Measurements from ENCODE around the gene GBF1.

GBF1 gene

GRCh38 chr10:102400598-102401341, 155.4 kb downstream of the GBF1 start:
- H3K27ac ChIP-seq (ENCODE audit: low read length) = no peak overlapping the region
- no peak overlapping the region for H3K4me3 ChIP-seq (ENCODE audit: low read length)
- H3K4me1 ChIP-seq (ENCODE audit: control insufficient read depth, low read depth, low read length) = no peaks in the 10 kb centered on the region
- H3K9ac ChIP-seq (ENCODE audit: low read length) = no peak overlapping the region
- H3K36me3 ChIP-seq (ENCODE audit: control insufficient read depth, low read depth, low read length) = peaks cover 23% of the 10 kb centered on the region
- H3K9me3 ChIP-seq (ENCODE audit: control insufficient read depth, low read depth, low read length) = no peaks in the 10 kb centered on the region
- H3K27me3 ChIP-seq (ENCODE audit: control insufficient read depth, insufficient read depth, low read length) = no peaks in the 10 kb centered on the region

DNA sequence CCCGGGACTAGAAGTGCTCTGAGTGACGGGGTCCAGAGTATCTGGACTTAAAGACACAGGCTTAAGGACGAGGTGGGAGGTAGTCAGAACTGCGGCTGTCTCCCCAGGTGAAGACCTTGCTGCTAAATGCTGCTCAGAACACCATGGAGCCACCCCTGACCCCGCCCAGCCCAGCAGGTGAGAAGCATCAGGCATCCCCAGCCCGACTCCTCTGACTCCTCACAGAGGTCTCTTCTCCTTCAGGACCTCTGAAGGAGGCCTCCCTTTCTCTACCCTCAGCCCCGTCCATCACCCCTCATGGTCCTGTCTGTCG, 156.0 kb downstream of the GBF1 start:
- H3K4me1 ChIP-seq (ENCODE audit: control insufficient read depth, low read depth, low read length) = no peaks in the 10 kb centered on the region
- H3K9ac ChIP-seq (ENCODE audit: low read length) = no peak overlapping the region
- H3K27me3 ChIP-seq (ENCODE audit: control insufficient read depth, insufficient read depth, low read length) = no peaks in the 10 kb centered on the region
- no peak overlapping the region for H3K4me3 ChIP-seq (ENCODE audit: low read length)
- H3K36me3 ChIP-seq (ENCODE audit: control insufficient read depth, low read depth, low read length) = peaks cover 23% of the 10 kb centered on the region
- H3K9me3 ChIP-seq (ENCODE audit: control insufficient read depth, low read depth, low read length) = no peaks in the 10 kb centered on the region
- no peak overlapping the region for H3K27ac ChIP-seq (ENCODE audit: low read length)

- Histone ChIP-seq H3K4me3 (ENCODE audit: low read length) (no peak overlapping the region), H3K27ac (ENCODE audit: low read length) (no peak overlapping the region), H3K4me1 (ENCODE audit: control insufficient read depth, low read depth, low read length) (no peaks in the 10 kb centered on the region), H3K9ac (ENCODE audit: low read length) (no peak overlapping the region), H3K27me3 (ENCODE audit: control insufficient read depth, insufficient read depth, low read length) (peaks cover 5% of the 10 kb centered on the region), H3K9me3 (ENCODE audit: control insufficient read depth, low read depth, low read length) (no peaks in the 10 kb centered on the region), H3K36me3 (ENCODE audit: control insufficient read depth, low read depth, low read length) (peaks cover 23% of the 10 kb centered on the region)
Measured at GRCh38 chr10:102401735-102402511, 156.6 kb downstream of the GBF1 start.

DNA sequence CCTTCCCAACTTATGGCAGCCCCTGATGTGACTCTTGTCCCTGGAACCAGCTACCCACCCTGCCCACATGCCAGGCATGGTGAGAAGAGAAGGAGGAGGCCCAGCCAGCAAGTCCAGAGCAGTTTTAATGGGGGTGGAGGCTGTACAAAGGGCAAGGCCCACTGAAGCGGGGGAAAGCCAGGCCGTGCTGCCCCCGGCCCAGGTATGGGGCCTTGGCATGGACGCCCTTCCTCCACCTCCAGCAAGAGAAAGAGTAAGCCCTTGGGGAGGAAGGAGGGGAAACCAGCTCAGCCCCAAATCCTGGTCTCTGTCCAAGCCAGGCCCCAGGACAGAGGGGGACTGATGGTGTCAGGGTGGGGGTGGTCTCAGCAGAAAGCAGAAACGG, 157.2 kb downstream of the GBF1 start:
- peaks cover 11% of the 10 kb centered on the region for H3K27me3 ChIP-seq (ENCODE audit: control insufficient read depth, insufficient read depth, low read length)
- no peaks in the 10 kb centered on the region for H3K9me3 ChIP-seq (ENCODE audit: control insufficient read depth, low read depth, low read length)
- no peak overlapping the region for H3K9ac ChIP-seq (ENCODE audit: low read length)
- H3K4me1 ChIP-seq (ENCODE audit: control insufficient read depth, low read depth, low read length) = no peaks in the 10 kb centered on the region
- H3K36me3 ChIP-seq (ENCODE audit: control insufficient read depth, low read depth, low read length) = peaks cover 23% of the 10 kb centered on the region
- H3K4me3 ChIP-seq (ENCODE audit: low read length) = no peak overlapping the region
- no peak overlapping the region for H3K27ac ChIP-seq (ENCODE audit: low read length)

DNA sequence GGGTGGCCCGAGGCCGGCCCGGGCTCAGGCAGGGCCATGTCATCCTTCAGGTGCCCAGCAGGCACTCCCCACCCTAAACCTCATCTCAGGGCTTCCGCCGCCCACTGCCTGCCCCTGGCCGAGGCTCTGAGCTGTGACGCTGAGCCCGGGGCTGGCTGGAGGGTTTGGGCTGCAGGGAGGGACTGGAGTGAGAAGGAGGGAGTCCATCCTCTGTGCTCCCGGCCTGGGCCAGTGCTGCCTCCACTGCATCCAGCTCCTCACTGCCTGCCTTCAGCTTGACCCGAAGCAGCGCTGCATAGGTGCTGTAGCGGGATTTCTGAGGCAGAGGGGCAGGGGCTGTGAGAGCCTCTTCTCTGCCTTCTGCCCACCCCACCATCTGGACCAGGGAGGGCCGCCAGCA, 157.8 kb downstream of the GBF1 start:
- Histone ChIP-seq H3K9me3 (ENCODE audit: control insufficient read depth, low read depth, low read length) (no peaks in the 10 kb centered on the region), H3K4me3 (ENCODE audit: low read length) (no peak overlapping the region), H3K27ac (ENCODE audit: low read length) (no peak overlapping the region), H3K36me3 (ENCODE audit: control insufficient read depth, low read depth, low read length) (peaks cover 21% of the 10 kb centered on the region), H3K27me3 (ENCODE audit: control insufficient read depth, insufficient read depth, low read length) (peaks cover 17% of the 10 kb centered on the region), H3K4me1 (ENCODE audit: control insufficient read depth, low read depth, low read length) (no peaks in the 10 kb centered on the region), H3K9ac (ENCODE audit: low read length) (no peak overlapping the region)

DNA sequence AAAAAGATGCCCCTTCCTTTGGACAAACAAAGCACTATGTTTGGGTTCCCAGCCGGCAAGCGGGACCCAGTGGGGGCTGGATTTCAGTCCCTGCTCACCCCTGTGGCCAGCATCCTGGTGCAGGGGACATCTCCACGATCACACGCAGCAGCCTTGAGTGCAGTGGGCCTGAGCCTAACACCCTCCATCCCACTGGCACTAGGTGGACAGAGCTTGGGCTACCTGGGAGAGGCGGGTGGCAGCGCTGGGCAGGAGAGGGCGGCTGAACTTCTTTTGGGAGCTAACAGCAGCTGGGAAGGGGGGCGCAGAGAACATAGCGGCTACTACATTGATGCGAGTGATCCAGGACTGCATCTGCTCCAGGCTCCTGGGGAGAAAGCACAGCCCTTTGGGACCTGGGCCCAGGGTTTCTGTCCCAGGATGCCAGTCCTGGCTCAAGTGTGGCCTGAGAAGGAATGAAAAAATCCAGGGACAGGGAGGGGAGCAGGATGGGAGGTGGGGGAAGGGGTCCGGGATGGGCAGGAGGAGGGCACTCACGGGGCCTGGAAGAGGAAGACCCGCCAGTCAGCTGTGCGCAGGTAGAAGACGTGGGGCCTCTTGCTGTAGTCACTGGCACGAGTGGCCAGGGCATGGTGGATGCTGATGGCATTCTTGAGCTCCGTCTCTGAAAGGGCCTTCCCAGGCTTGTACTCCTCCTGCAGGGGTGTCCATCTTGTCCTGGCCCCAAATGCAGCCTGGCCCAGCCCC, 159.2 kb downstream of the GBF1 start:
- Histone ChIP-seq H3K9me3 (ENCODE audit: control insufficient read depth, low read depth, low read length) (no peaks in the 10 kb centered on the region), H3K4me3 (ENCODE audit: low read length) (no peak overlapping the region), H3K36me3 (ENCODE audit: control insufficient read depth, low read depth, low read length) (peaks cover 16% of the 10 kb centered on the region), H3K9ac (ENCODE audit: low read length) (no peak overlapping the region), H3K27me3 (ENCODE audit: control insufficient read depth, insufficient read depth, low read length) (peaks cover 30% of the 10 kb centered on the region), H3K4me1 (ENCODE audit: control insufficient read depth, low read depth, low read length) (peaks cover 2% of the 10 kb centered on the region), H3K27ac (ENCODE audit: low read length) (no peak overlapping the region)

GRCh38 chr10:102405108-102405571, 159.8 kb downstream of the GBF1 start:
- Histone ChIP-seq H3K9me3 (ENCODE audit: control insufficient read depth, low read depth, low read length) (no peaks in the 10 kb centered on the region), H3K4me1 (ENCODE audit: control insufficient read depth, low read depth, low read length) (peaks cover 3% of the 10 kb centered on the region), H3K36me3 (ENCODE audit: control insufficient read depth, low read depth, low read length) (peaks cover 15% of the 10 kb centered on the region), H3K4me3 (ENCODE audit: low read length) (no peak overlapping the region), H3K9ac (ENCODE audit: low read length) (no peak overlapping the region), H3K27me3 (ENCODE audit: control insufficient read depth, insufficient read depth, low read length) (peaks cover 36% of the 10 kb centered on the region), H3K27ac (ENCODE audit: low read length) (no peak overlapping the region)

GRCh38 chr10:102405632-102406031, 160.3 kb downstream of the GBF1 start:
- Histone ChIP-seq H3K9me3 (ENCODE audit: control insufficient read depth, low read depth, low read length) (no peaks in the 10 kb centered on the region), H3K4me3 (ENCODE audit: low read length) (no peak overlapping the region), H3K27ac (ENCODE audit: low read length) (no peak overlapping the region), H3K9ac (ENCODE audit: low read length) (no peak overlapping the region), H3K36me3 (ENCODE audit: control insufficient read depth, low read depth, low read length) (peaks cover 11% of the 10 kb centered on the region), H3K4me1 (ENCODE audit: control insufficient read depth, low read depth, low read length) (peaks cover 3% of the 10 kb centered on the region), H3K27me3 (ENCODE audit: control insufficient read depth, insufficient read depth, low read length) (peaks cover 41% of the 10 kb centered on the region)

DNA sequence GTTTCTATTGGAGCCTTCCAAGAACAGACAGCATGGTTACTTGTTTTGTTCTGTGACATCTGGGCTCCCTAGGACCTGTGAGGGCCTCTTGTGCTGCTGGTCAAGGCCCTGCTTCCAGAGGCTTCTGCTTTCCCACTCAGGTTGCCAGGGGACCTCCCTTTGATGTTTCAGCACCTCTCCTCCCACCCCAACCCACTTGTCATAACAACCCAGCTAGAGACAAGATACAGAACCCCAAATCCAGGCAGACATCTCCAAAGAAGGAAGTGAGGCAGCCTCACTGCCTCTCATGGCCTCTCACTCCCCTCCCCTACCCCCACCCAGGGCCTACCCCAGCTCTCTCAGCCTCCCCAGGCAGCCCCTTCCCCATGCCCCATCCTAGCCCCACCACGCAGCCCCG, 161.5 kb downstream of the GBF1 start:
- no peak overlapping the region for H3K4me3 ChIP-seq (ENCODE audit: low read length)
- H3K9ac ChIP-seq (ENCODE audit: low read length) = no peak overlapping the region
- H3K9me3 ChIP-seq (ENCODE audit: control insufficient read depth, low read depth, low read length) = no peaks in the 10 kb centered on the region
- no peak overlapping the region for H3K27ac ChIP-seq (ENCODE audit: low read length)
- H3K4me1 ChIP-seq (ENCODE audit: control insufficient read depth, low read depth, low read length) = peaks cover 12% of the 10 kb centered on the region
- peaks cover 53% of the 10 kb centered on the region for H3K27me3 ChIP-seq (ENCODE audit: control insufficient read depth, insufficient read depth, low read length)
- peaks cover under 1% of the 10 kb centered on the region for H3K36me3 ChIP-seq (ENCODE audit: control insufficient read depth, low read depth, low read length)

DNA sequence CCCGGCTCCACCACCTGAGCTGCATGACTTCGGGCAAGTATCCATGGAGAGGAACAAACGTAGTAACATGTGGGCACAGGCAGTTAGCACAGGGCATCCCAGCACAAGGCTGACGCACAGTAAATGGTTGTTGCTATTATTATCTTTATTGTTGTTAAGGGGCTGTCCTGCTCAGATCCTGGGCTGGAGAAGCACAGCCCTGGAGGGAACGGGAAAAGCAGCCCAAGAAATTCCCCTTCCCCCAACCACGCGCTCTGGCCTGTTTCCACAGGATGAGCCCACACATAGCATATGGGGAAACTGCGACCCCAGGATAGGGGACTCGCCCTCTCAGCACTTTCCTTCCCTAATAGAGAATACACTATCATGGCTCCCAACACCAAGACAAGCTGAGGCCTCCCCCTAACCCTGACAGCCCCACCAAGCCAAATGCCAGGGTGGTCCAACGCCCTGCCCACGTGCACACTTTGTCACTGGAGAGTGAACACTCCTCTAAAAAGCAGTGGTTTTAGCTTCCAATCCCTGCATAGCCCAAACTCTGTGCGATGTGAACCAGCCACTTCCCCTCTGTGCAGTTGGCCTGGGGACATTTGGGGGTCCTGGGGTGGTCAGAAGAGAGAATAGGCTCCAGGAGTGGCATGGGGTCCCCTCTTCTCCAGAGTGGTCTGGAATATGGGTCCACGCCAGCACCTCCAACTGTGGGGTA, 162.2 kb downstream of the GBF1 start:
- H3K9me3 ChIP-seq (ENCODE audit: control insufficient read depth, low read depth, low read length) = no peaks in the 10 kb centered on the region
- H3K27me3 ChIP-seq (ENCODE audit: control insufficient read depth, insufficient read depth, low read length) = peaks cover 60% of the 10 kb centered on the region
- no peaks in the 10 kb centered on the region for H3K36me3 ChIP-seq (ENCODE audit: control insufficient read depth, low read depth, low read length)
- no peak overlapping the region for H3K4me3 ChIP-seq (ENCODE audit: low read length)
- peaks cover 12% of the 10 kb centered on the region for H3K4me1 ChIP-seq (ENCODE audit: control insufficient read depth, low read depth, low read length)
- no peak overlapping the region for H3K27ac ChIP-seq (ENCODE audit: low read length)
- no peak overlapping the region for H3K9ac ChIP-seq (ENCODE audit: low read length)

- no peaks in the 10 kb centered on the region for H3K9me3 ChIP-seq (ENCODE audit: control insufficient read depth, low read depth, low read length)
- H3K9ac ChIP-seq (ENCODE audit: low read length) = no peak overlapping the region
- H3K4me1 ChIP-seq (ENCODE audit: control insufficient read depth, low read depth, low read length) = peaks cover 12% of the 10 kb centered on the region
- peak overlapping the region; percentile 36 for H3K4me3 ChIP-seq (ENCODE audit: low read length)
- peaks cover 63% of the 10 kb centered on the region for H3K27me3 ChIP-seq (ENCODE audit: control insufficient read depth, insufficient read depth, low read length)
- H3K36me3 ChIP-seq (ENCODE audit: control insufficient read depth, low read depth, low read length) = no peaks in the 10 kb centered on the region
- H3K27ac ChIP-seq (ENCODE audit: low read length) = no peak overlapping the region
Measured at GRCh38 chr10:102408131-102408727, 162.9 kb downstream of the GBF1 start.

Data from iPS-18a (cell line).